ENCODE measurements around the gene ETHE1. TPM values are rescaled to one million over a fixed set of nuclear protein-coding genes. Genes with fewer than 3 reads are reported as not detected.
A peak's percentile ranks its signal among the peaks of the same experiment; 100 is the strongest.

The ETHE1 gene
- polyA plus RNA-seq, 1 experiment: 104 TPM

GRCh38 chr19:43574424-43575155 is 47.6 kb upstream of the ETHE1 start:
- peaks cover 3% of the 10 kb centered on the region; the same call in 1 of the 2 replicates for H3K9me3 ChIP-seq (ENCODE audit: control insufficient read depth, insufficient read depth, low read length)
- no peak for DNase-seq (ENCODE audit: low read depth, low spot score)
- H3K27me3 ChIP-seq (ENCODE audit: control insufficient read depth, insufficient read depth, low read length): peaks cover 2% of the 10 kb centered on the region
- ChIA-PET POLR2A (interaction anchor here (1.1 to 1.2 kb wide), 3 partner anchors 20 to 41 kb away, joined by 3 to 8 read pairs (median 3); partner anchors contain the start of genes IRGQ, ZNF575 and ZNF576), CTCF (interaction anchor here (1.0 to 3.0 kb wide), 5 partner anchors 20 to 40 kb away, joined by 3 to 20 read pairs (median 4); partner anchors contain the start of gene ZNF576)
- peak overlapping the region; percentile 61 for H3K27ac ChIP-seq (ENCODE audit: low read depth, low read length)
- peak overlapping the region; percentile 95 for H3K4me3 ChIP-seq (ENCODE audit: low read depth, low read length)
- no peak for TF ChIP-seq CTCF (IDR thresholded peaks at IDR 0.05; ENCODE audit: low read depth, low read length)

GRCh38 chr19:43572171-43572588 is 45.2 kb upstream of the ETHE1 start:
- POLR2A ChIA-PET: no interaction called here
- CTCF ChIA-PET: no interaction called here
- no peak for DNase-seq (ENCODE audit: low read depth, low spot score)
- no peak overlapping the region for H3K4me3 ChIP-seq (ENCODE audit: low read depth, low read length)
- no peak overlapping the region for H3K27ac ChIP-seq (ENCODE audit: low read depth, low read length)
- TF ChIP-seq CTCF (IDR thresholded peaks at IDR 0.05; ENCODE audit: low read depth, low read length): no peak
- H3K9me3 ChIP-seq (ENCODE audit: control insufficient read depth, insufficient read depth, low read length): peaks cover 3% of the 10 kb centered on the region; the same call in 1 of the 2 replicates
- no peaks in the 10 kb centered on the region for H3K27me3 ChIP-seq (ENCODE audit: control insufficient read depth, insufficient read depth, low read length)

GRCh38 chr19:43570174-43570791 is 43.3 kb upstream of the ETHE1 start:
- ChIA-PET CTCF (interaction anchor here (2.0 to 2.2 kb wide), 2 partner anchors 15 to 24 kb away, joined by 11 to 17 read pairs; no protein-coding TSS in a partner anchor), POLR2A (no interaction called here)
- Histone ChIP-seq H3K4me3 (ENCODE audit: low read depth, low read length) (no peak overlapping the region), H3K9me3 (ENCODE audit: control insufficient read depth, insufficient read depth, low read length) (no peaks in the 10 kb centered on the region), H3K27ac (ENCODE audit: low read depth, low read length) (no peak overlapping the region), H3K27me3 (ENCODE audit: control insufficient read depth, insufficient read depth, low read length) (no peaks in the 10 kb centered on the region)
- no peak for DNase-seq (ENCODE audit: low read depth, low spot score)
- TF ChIP-seq CTCF (IDR thresholded peaks at IDR 0.05; ENCODE audit: low read depth, low read length): no peak

- Histone ChIP-seq H3K27ac (ENCODE audit: low read depth, low read length) (no peak overlapping the region), H3K4me3 (ENCODE audit: low read depth, low read length) (no peak overlapping the region), H3K9me3 (ENCODE audit: control insufficient read depth, insufficient read depth, low read length) (no peaks in the 10 kb centered on the region), H3K27me3 (ENCODE audit: control insufficient read depth, insufficient read depth, low read length) (no peaks in the 10 kb centered on the region)
- ChIA-PET CTCF (interaction anchor here (2.0 to 2.2 kb wide), 2 partner anchors 14 to 25 kb away, joined by 11 to 17 read pairs; no protein-coding TSS in a partner anchor), POLR2A (no interaction called here)
- DNase-seq (ENCODE audit: low read depth, low spot score): no peak
- TF ChIP-seq CTCF (IDR thresholded peaks at IDR 0.05; ENCODE audit: low read depth, low read length): no peak
Observed at GRCh38 chr19:43569657-43570056, 42.7 kb upstream of the ETHE1 start.

- CTCF ChIA-PET: interaction anchor here (1.2 to 2.0 kb wide), 3 partner anchors 10 to 30 kb away, joined by 3 to 20 read pairs (median 6); no protein-coding TSS in a partner anchor
- no peak overlapping the region for H3K4me3 ChIP-seq (ENCODE audit: low read depth, low read length)
- H3K27me3 ChIP-seq (ENCODE audit: control insufficient read depth, insufficient read depth, low read length): no peaks in the 10 kb centered on the region
- no peak for TF ChIP-seq CTCF (IDR thresholded peaks at IDR 0.05; ENCODE audit: low read depth, low read length)
- no peaks in the 10 kb centered on the region; the same call in 1 of the 2 replicates for H3K9me3 ChIP-seq (ENCODE audit: control insufficient read depth, insufficient read depth, low read length)
- DNase-seq (ENCODE audit: low read depth, low spot score): no peak
- H3K27ac ChIP-seq (ENCODE audit: low read depth, low read length): no peak overlapping the region
- POLR2A ChIA-PET: no interaction called here
Observed at GRCh38 chr19:43564800-43565199, 37.8 kb upstream of the ETHE1 start.

Data from AG04450 (cell line).